ENCODE results near the gene GARIN3. TPM values are rescaled to one million over a fixed set of nuclear protein-coding genes. Genes with fewer than 3 reads are reported as not detected.
A peak's percentile ranks its signal among the peaks of the same experiment; 100 is the strongest.

GARIN3 gene
- total RNA-seq, 1 experiment from 2014 or later = not detected

DNA sequence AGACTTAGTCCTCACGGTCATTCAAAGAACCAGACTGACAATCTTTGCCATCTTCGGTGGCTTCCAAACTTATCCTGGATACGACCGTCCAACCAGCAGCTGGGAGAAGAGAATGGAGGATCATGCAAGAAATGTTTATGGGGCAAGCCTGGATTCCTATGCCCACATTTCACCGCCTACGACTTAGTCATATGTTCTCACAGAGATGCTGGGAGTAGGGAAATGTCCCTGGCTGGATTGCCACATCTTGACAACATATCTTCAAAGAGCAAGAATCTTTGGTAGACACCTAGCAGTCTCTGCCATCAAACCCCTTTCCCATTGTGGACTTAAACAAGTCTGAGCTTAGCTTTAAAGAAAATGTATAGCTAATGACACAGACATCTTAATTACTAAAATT, 28.4 kb downstream of the GARIN3 start:
- no CpG with 5 or more reads among the region's 6 CpGs for WGBS (ENCODE audit: extremely low coverage, insufficient read length, low lambda C conversion rate)
- TF ChIP-seq, protein P1, sequence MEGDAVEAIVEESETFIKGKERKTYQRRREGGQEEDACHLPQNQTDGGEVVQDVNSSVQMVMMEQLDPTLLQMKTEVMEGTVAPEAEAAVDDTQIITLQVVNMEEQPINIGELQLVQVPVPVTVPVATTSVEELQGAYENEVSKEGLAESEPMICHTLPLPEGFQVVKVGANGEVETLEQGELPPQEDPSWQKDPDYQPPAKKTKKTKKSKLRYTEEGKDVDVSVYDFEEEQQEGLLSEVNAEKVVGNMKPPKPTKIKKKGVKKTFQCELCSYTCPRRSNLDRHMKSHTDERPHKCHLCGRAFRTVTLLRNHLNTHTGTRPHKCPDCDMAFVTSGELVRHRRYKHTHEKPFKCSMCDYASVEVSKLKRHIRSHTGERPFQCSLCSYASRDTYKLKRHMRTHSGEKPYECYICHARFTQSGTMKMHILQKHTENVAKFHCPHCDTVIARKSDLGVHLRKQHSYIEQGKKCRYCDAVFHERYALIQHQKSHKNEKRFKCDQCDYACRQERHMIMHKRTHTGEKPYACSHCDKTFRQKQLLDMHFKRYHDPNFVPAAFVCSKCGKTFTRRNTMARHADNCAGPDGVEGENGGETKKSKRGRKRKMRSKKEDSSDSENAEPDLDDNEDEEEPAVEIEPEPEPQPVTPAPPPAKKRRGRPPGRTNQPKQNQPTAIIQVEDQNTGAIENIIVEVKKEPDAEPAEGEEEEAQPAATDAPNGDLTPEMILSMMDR (conservative IDR thresholded peaks at IDR 0.05) = no peak

More for the DNA sequence above, 28.4 kb downstream of the GARIN3 start:
- no peak overlapping the region for H4K5ac ChIP-seq (ENCODE audit: insufficient read length, low read depth, low read length)
- no peak overlapping the region for H3K4me2 ChIP-seq (ENCODE audit: insufficient read depth, insufficient read length, low read length)
- H3K23ac ChIP-seq (ENCODE audit: insufficient read length, low read depth, low read length) = no peak overlapping the region
- H3K4me1 ChIP-seq (ENCODE audit: insufficient read depth, low read length) = no peaks in the 10 kb centered on the region
- no peaks in the 10 kb centered on the region for H4K20me1 ChIP-seq (ENCODE audit: control insufficient read depth, insufficient read depth, insufficient read length)
- DNase-seq = no peak
- no peak overlapping the region for H2AK5ac ChIP-seq (ENCODE audit: insufficient read length, low read length)
- Mint-ChIP-seq H3K4me3 (no peak overlapping the region), H3K4me1 (peaks cover 4 to 9% of the 10 kb centered on the region in 2 experiments), H3K27ac (0 out of 7 replicates have a peak overlapping the region, but pooled peaks of 1 of the 3 experiments have one; percentile 42), H3K27me3 (ENCODE audit: low read depth) (no peaks in the 10 kb centered on the region), H3K9me3 (no peaks in the 10 kb centered on the region), H3K36me3 (ENCODE audit: insufficient read depth in 1 of 3, low read depth in 3 of 3) (peaks cover 8 to 34% (median 29%) of the 10 kb centered on the region in 3 experiments; a peak in 6 of 7 replicates)
- no peak overlapping the region for H3K4ac ChIP-seq (ENCODE audit: low read depth, low read length)
- no peak overlapping the region for H2BK120ac ChIP-seq (ENCODE audit: low read depth, low read length, poor library complexity, severe bottlenecking)
- H3K23me2 ChIP-seq (ENCODE audit: insufficient read length, low read depth, low read length, poor library complexity, severe bottlenecking) = no peaks in the 10 kb centered on the region
- no peaks in the 10 kb centered on the region for H3K9me3 ChIP-seq (ENCODE audit: control insufficient read depth, low read depth, low read length)
- H4K91ac ChIP-seq (ENCODE audit: insufficient read length, low read depth, low read length) = no peak overlapping the region
- no peak overlapping the region for H4K8ac ChIP-seq (replicated peaks; ENCODE audit: insufficient read length, low read depth, low read length)
- H2BK5ac ChIP-seq (ENCODE audit: insufficient read length, low read length) = no peak overlapping the region
- no peak overlapping the region for H3K14ac ChIP-seq (ENCODE audit: insufficient read depth, low read length)
- H3K79me2 ChIP-seq (ENCODE audit: insufficient read depth, low read length) = no peaks in the 10 kb centered on the region
- no peak overlapping the region for H3K9ac ChIP-seq (ENCODE audit: extremely low read depth, insufficient read length, low read length)
- no peak overlapping the region for H3K56ac ChIP-seq (ENCODE audit: insufficient read length, low read depth, low read length)
- no peak overlapping the region for H2BK12ac ChIP-seq (ENCODE audit: insufficient read length, low read depth, low read length)
- no peak overlapping the region for H2BK20ac ChIP-seq (ENCODE audit: low read depth, low read length, poor library complexity, severe bottlenecking)
- no peak overlapping the region for H3K27ac ChIP-seq (ENCODE audit: insufficient read length, low read depth, low read length)
- no peak overlapping the region for H3K18ac ChIP-seq (ENCODE audit: insufficient read length, low read depth, low read length)
- peaks cover 5% of the 10 kb centered on the region for H3K79me1 ChIP-seq (ENCODE audit: insufficient read depth, low read depth, low read length, poor library complexity, severe bottlenecking)
- H2AFZ ChIP-seq (ENCODE audit: low read length) = no peak overlapping the region
- no peak overlapping the region for H2BK15ac ChIP-seq (ENCODE audit: low read depth, low read length)
- no peaks in the 10 kb centered on the region for H3K27me3 ChIP-seq (ENCODE audit: insufficient read depth, low read length)
- H3T11ph ChIP-seq (ENCODE audit: low read length) = no peak overlapping the region

All from H9 (cell line).